Activated CD4-positive, alpha-beta memory T cell treated with anti-CD3 and anti-CD28 coated beads for 36 hours (primary cell): ENCODE results near the gene TSACC. TPM values are rescaled to one million over a fixed set of nuclear protein-coding genes. Genes with fewer than 3 reads are reported as not detected.

ENCODE experiments used
- CTCF ChIA-PET: fragments of 350-600 bp; sonication (Branson Sonifier 250); formaldehyde crosslinking; loops from one replicate; lab custom pipeline; 2021; ENCODE audit warnings: antibody characterized with exemption, inconsistent platforms; lab: Charles Lee
- POLR2A ChIA-PET: fragments of 350-600 bp; sonication (Branson Sonifier 250); formaldehyde crosslinking; loops from one replicate; lab custom pipeline; 2021; ENCODE audit warnings: antibody characterized with exemption; lab: Charles Lee
- DNase-seq: peaks from one replicate; pipeline ENCODE4 v3.0.0-alpha.2; 2020
- H3K27ac Mint-ChIP-seq: one replicate; pipeline ENCODE4 v1.8.0; 2021; ENCODE audit warnings: mixed read lengths
- H3K27me3 Mint-ChIP-seq: one replicate; pipeline ENCODE4 v1.8.0; 2021; ENCODE audit warnings: mixed read lengths
- H3K36me3 Mint-ChIP-seq: one replicate; pipeline ENCODE4 v1.8.0; 2021; ENCODE audit warnings: mixed read lengths
- H3K4me1 Mint-ChIP-seq: one replicate; pipeline ENCODE4 v1.8.0; 2021; ENCODE audit warnings: low read depth, mixed read lengths
- H3K4me3 Mint-ChIP-seq: one replicate; pipeline ENCODE4 v1.8.0; 2021; ENCODE audit warnings: mild to moderate bottlenecking, mixed read lengths
- H3K9me3 Mint-ChIP-seq: one replicate; pipeline ENCODE4 v1.8.0; 2021; ENCODE audit warnings: mixed read lengths
- intact Hi-C: fragments of 100-400 bp; cut with micrococcal nuclease; formaldehyde crosslinking; loops from one replicate; pipeline ENCODE4 v1.15.1; 2023
- total RNA-seq, 2 experiments: library from RNA; stranded (reverse); gene quantifications; one replicate each; pipeline ENCODE4 v1.2.3, GENCODE V29; 2021

Gene TSACC
- total RNA-seq, 2 experiments from 2014 or later = not detected

- peaks cover 3% of the 10 kb centered on the region for H3K27me3 Mint-ChIP-seq
- no peaks in the 10 kb centered on the region for H3K4me1 Mint-ChIP-seq
- DNase-seq = no peak
- ChIA-PET POLR2A (no interaction called here), CTCF (interaction anchor here (0.7 to 1.4 kb wide), 4 partner anchors 67 to 311 kb away, joined by 3 to 7 read pairs (median 4); no protein-coding TSS in a partner anchor)
- H3K4me3 Mint-ChIP-seq = no peak overlapping the region
- H3K9me3 Mint-ChIP-seq = no peaks in the 10 kb centered on the region
- H3K36me3 Mint-ChIP-seq = no peaks in the 10 kb centered on the region
- intact Hi-C loops = no loop called here
- H3K27ac Mint-ChIP-seq = no peak overlapping the region
These were observed 40.2 kb downstream of the TSACC start for GRCh38 chr1:156378557-156378956.

- Mint-ChIP-seq H3K27ac (no peak overlapping the region), H3K4me1 (no peaks in the 10 kb centered on the region), H3K9me3 (no peaks in the 10 kb centered on the region), H3K27me3 (peaks cover 3% of the 10 kb centered on the region), H3K36me3 (no peaks in the 10 kb centered on the region), H3K4me3 (no peak overlapping the region)
- intact Hi-C loops = no loop called here
- POLR2A ChIA-PET = no interaction called here
- CTCF ChIA-PET = interaction anchor here (1.0 to 8.2 kb wide), 3 partner anchors 68 to 229 kb away, joined by 3 to 491 read pairs (median 4); no protein-coding TSS in a partner anchor
- DNase-seq = no peak
These were observed 41.3 kb downstream of the TSACC start for GRCh38 chr1:156379420-156380165.

GRCh38 chr1:156382561-156382960 is 44.2 kb downstream of the TSACC start:
- H3K36me3 Mint-ChIP-seq = no peaks in the 10 kb centered on the region
- no peak for DNase-seq
- H3K4me3 Mint-ChIP-seq = no peak overlapping the region
- POLR2A ChIA-PET = no interaction called here
- CTCF ChIA-PET = interaction anchor here (0.8 to 8.2 kb wide), 4 partner anchors 10 to 70 kb away, joined by 3 to 491 read pairs (median 5); no protein-coding TSS in a partner anchor
- no peak overlapping the region for H3K27ac Mint-ChIP-seq
- intact Hi-C loops = no loop called here
- peaks cover 7% of the 10 kb centered on the region for H3K27me3 Mint-ChIP-seq
- H3K4me1 Mint-ChIP-seq = peaks cover 4% of the 10 kb centered on the region
- H3K9me3 Mint-ChIP-seq = no peaks in the 10 kb centered on the region

- H3K27me3 Mint-ChIP-seq = peaks cover 10% of the 10 kb centered on the region
- ChIA-PET CTCF (interaction anchor here (0.8 to 8.2 kb wide), 5 partner anchors 10 to 69 kb away, joined by 3 to 491 read pairs (median 6); no protein-coding TSS in a partner anchor), POLR2A (no interaction called here)
- DNase-seq = peak; percentile 74
- peaks cover 4% of the 10 kb centered on the region for H3K4me1 Mint-ChIP-seq
- H3K36me3 Mint-ChIP-seq = no peaks in the 10 kb centered on the region
- H3K9me3 Mint-ChIP-seq = no peaks in the 10 kb centered on the region
- no peak overlapping the region for H3K4me3 Mint-ChIP-seq
- no peak overlapping the region for H3K27ac Mint-ChIP-seq
- intact Hi-C loops = no loop called here
These were observed 44.7 kb downstream of the TSACC start for GRCh38 chr1:156383023-156383422.

- ChIA-PET POLR2A (no interaction called here), CTCF (interaction anchor here (0.8 to 8.2 kb wide), 8 partner anchors 11 to 187 kb away, joined by 4 to 491 read pairs (median 8); no protein-coding TSS in a partner anchor)
- H3K27me3 Mint-ChIP-seq = peaks cover 17% of the 10 kb centered on the region
- H3K4me1 Mint-ChIP-seq = peaks cover 4% of the 10 kb centered on the region
- no peak for DNase-seq
- H3K36me3 Mint-ChIP-seq = no peaks in the 10 kb centered on the region
- H3K27ac Mint-ChIP-seq = no peak overlapping the region
- H3K4me3 Mint-ChIP-seq = no peak overlapping the region
- H3K9me3 Mint-ChIP-seq = no peaks in the 10 kb centered on the region
- intact Hi-C loops = no loop called here
These were observed 45.7 kb downstream of the TSACC start for GRCh38 chr1:156384007-156384406.

GRCh38 chr1:156384658-156385057 is 46.3 kb downstream of the TSACC start:
- H3K27ac Mint-ChIP-seq = no peak overlapping the region
- H3K27me3 Mint-ChIP-seq = peaks cover 23% of the 10 kb centered on the region
- POLR2A ChIA-PET = no interaction called here
- DNase-seq = no peak
- peaks cover 4% of the 10 kb centered on the region for H3K4me1 Mint-ChIP-seq
- H3K4me3 Mint-ChIP-seq = no peak overlapping the region
- no peaks in the 10 kb centered on the region for H3K9me3 Mint-ChIP-seq
- no peaks in the 10 kb centered on the region for H3K36me3 Mint-ChIP-seq
- intact Hi-C loops = loop anchor here (1.0 kb wide), 2 partner anchors 60 to 224 kb away; no protein-coding TSS in a partner anchor
- CTCF ChIA-PET = interaction anchor here (0.8 to 8.2 kb wide), 13 partner anchors 9 to 227 kb away, joined by 4 to 491 read pairs (median 23); no protein-coding TSS in a partner anchor

- Mint-ChIP-seq H3K36me3 (no peaks in the 10 kb centered on the region), H3K9me3 (no peaks in the 10 kb centered on the region), H3K27me3 (peaks cover 25% of the 10 kb centered on the region), H3K4me3 (no peak overlapping the region), H3K27ac (no peak overlapping the region), H3K4me1 (peaks cover 4% of the 10 kb centered on the region)
- intact Hi-C loops = loop anchor here (1.0 kb wide), 2 partner anchors 59 to 223 kb away; no protein-coding TSS in a partner anchor
- CTCF ChIA-PET = interaction anchor here (0.6 to 8.2 kb wide), 79 partner anchors 10 to 364 kb away, joined by 3 to 491 read pairs (median 5); partner anchors contain the start of genes CCT3, HAPLN2 and NAXE
- POLR2A ChIA-PET = interaction anchor here (0.8 to 2.0 kb wide), 4 partner anchors 35 to 63 kb away, joined by 3 to 8 read pairs (median 4); no protein-coding TSS in a partner anchor
- peak; percentile 83 for DNase-seq
These were observed 47.3 kb downstream of the TSACC start for GRCh38 chr1:156385534-156386031.

GRCh38 chr1:156386134-156386901 is 48.0 kb downstream of the TSACC start:
- POLR2A ChIA-PET = interaction anchor here (0.8 to 2.0 kb wide), 3 partner anchors 51 to 62 kb away, joined by 3 to 8 read pairs (median 4); no protein-coding TSS in a partner anchor

GRCh38 chr1:156386949-156387869 is 48.9 kb downstream of the TSACC start:
- CTCF ChIA-PET = interaction anchor here (0.6 to 8.2 kb wide), 24 partner anchors 10 to 261 kb away, joined by 3 to 491 read pairs (median 14); partner anchors contain the start of gene CCT3
- POLR2A ChIA-PET = interaction anchor here (2.0 kb wide), 1 partner anchor 58 kb away, joined by 8 read pairs; no protein-coding TSS in a partner anchor
- intact Hi-C loops = no loop called here

More at GRCh38 chr1:156386134-156386901, 48.0 kb downstream of the TSACC start:
- no peak for DNase-seq
- no peaks in the 10 kb centered on the region for H3K9me3 Mint-ChIP-seq
- no peaks in the 10 kb centered on the region for H3K36me3 Mint-ChIP-seq
- H3K27ac Mint-ChIP-seq = no peak overlapping the region
- intact Hi-C loops = no loop called here
- peaks cover 4% of the 10 kb centered on the region for H3K4me1 Mint-ChIP-seq
- peaks cover 26% of the 10 kb centered on the region for H3K27me3 Mint-ChIP-seq
- H3K4me3 Mint-ChIP-seq = no peak overlapping the region
- CTCF ChIA-PET = interaction anchor here (0.6 to 8.2 kb wide), 80 partner anchors 9 to 365 kb away, joined by 3 to 491 read pairs (median 5); partner anchors contain the start of genes CCT3, HAPLN2 and NAXE

GRCh38 chr1:156387870-156388173 is 49.5 kb downstream of the TSACC start:
- peaks cover 26% of the 10 kb centered on the region for H3K27me3 Mint-ChIP-seq
- no peaks in the 10 kb centered on the region for H3K36me3 Mint-ChIP-seq
- DNase-seq = no peak
- intact Hi-C loops = no loop called here
- POLR2A ChIA-PET = no interaction called here
- H3K27ac Mint-ChIP-seq = no peak overlapping the region
- H3K9me3 Mint-ChIP-seq = no peaks in the 10 kb centered on the region
- peaks cover 4% of the 10 kb centered on the region for H3K4me1 Mint-ChIP-seq
- CTCF ChIA-PET = interaction anchor here (2.8 to 8.2 kb wide), 3 partner anchors 37 to 60 kb away, joined by 60 to 491 read pairs (median 69); no protein-coding TSS in a partner anchor
- H3K4me3 Mint-ChIP-seq = no peak overlapping the region

More at GRCh38 chr1:156386949-156387869, 48.9 kb downstream of the TSACC start:
- no peak overlapping the region for H3K4me3 Mint-ChIP-seq
- peaks cover 4% of the 10 kb centered on the region for H3K4me1 Mint-ChIP-seq
- H3K9me3 Mint-ChIP-seq = no peaks in the 10 kb centered on the region
- no peak overlapping the region for H3K27ac Mint-ChIP-seq
- H3K27me3 Mint-ChIP-seq = peaks cover 26% of the 10 kb centered on the region
- DNase-seq = no peak
- H3K36me3 Mint-ChIP-seq = no peaks in the 10 kb centered on the region
